H1 (cell line): ENCODE results near the gene ALG14. TPM values are rescaled to one million over a fixed set of nuclear protein-coding genes. Genes with fewer than 3 reads are reported as not detected.

ENCODE experiments used
- BACH1 ChIP-seq: IDR thresholded peaks from 2 replicates; pipeline ENCODE4 v1.6.1; 2012; ENCODE audit warnings: low read length, improper control_type of control experiment
- RFX5 ChIP-seq: IDR thresholded peaks from 2 replicates; pipeline ENCODE4 v1.6.1; 2011; ENCODE audit warnings: low read depth, low read length, improper control_type of control experiment, borderline replicate concordance
- polyA plus RNA-seq, 7 experiments: library from polyadenylated mRNA; depleted of rRNA in 3 of 7; stranded (reverse) in 5 of 7; unstranded in 2 of 7; fragments of >200 nt in 5 of 7; fragments of 200-250 nt in 2 of 7; gene quantifications; 1 replicate in 5 of 7; 2 replicates in 1 of 7; 4 replicates in 1 of 7; pipeline versions ENCODE4 v1.2.1 to v1.2.3, GENCODE V29; 2011 to 2013; ENCODE audit warnings: missing spikeins in 2 of 7, mixed read lengths in 2 of 7
- total RNA-seq: library from RNA; stranded (reverse); fragmentation: NEBNext Ultra II Directional; extraction: Animal tissue kit (Norgen Biotek cat#: 25700); gene quantifications from 2 replicates; pipeline ENCODE4 v1.2.1, GENCODE V29; 2021

Gene ALG14
- total and polyA plus RNA-seq, 2 of the 8 experiments (the other 6 are each of a cell fraction or from before 2014, with no cell fraction given): 0.95 to 1.3 TPM

DNA sequence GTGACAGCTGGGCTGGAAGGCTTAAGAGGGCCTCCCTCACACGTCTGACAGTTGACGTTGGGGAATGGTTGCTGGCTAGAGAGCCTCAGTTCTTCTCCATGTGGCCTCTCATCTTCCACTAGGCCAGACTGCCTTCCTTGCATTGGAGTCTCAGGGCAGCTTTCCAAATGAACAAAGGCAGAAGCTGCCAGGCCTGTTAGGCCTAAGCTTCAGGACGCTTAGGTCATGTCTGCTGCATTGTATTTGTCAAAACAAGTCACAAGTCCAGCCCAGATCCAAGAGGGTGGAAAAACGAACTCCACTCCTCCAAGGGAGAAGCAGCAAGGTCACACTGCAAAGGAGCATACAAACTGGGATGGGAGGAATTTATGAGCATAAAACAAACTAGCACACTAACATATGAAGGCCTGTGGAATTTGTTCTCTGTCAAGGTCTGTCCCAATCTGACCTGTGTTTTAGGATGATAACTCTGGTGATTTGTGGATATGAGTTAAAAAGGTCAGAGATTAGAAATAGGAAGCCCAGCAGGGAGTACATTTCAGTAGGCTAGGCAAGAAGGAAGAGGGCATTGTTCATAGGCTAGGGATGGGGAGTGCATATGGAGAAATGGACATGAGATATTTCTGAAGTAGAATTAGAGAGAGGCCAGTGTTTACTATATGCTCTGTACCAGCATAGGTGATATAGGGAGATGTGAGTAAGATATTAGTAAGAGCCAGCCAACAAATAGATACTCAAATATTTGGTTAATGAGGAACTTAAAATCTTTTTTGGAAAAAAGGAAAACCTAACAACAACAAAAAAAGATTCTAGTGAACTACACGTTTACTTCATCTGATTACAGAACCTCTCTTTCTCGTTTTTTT lies 116.8 kb downstream of the ALG14 start (continued):
- TF ChIP-seq BACH1 (no peak), RFX5 (no peak)
- TF ChIP-seq, all 59 proteins: peak for 0
